Ureter (tissue), 1 donor: ENCODE measurements around the gene IRF2. TPM values are rescaled to one million over a fixed set of nuclear protein-coding genes. Genes with fewer than 3 reads are reported as not detected.
A peak's percentile ranks its signal among the peaks of the same experiment; 100 is the strongest.

Source experiments
- DNase-seq: peaks from one replicate; pipeline ENCODE4 v3.0.0-alpha.2; 2020; ENCODE audit warnings: low spot score
- total RNA-seq: library from RNA; stranded (reverse); gene quantifications from one replicate; pipeline ENCODE4 v1.2.4, GENCODE V29; 2023
- donor health status: DM: yes; HTN: yes; CAD: no.

Gene IRF2
- total RNA-seq, 1 donor from 2014 or later: 74.9 TPM

DNA sequence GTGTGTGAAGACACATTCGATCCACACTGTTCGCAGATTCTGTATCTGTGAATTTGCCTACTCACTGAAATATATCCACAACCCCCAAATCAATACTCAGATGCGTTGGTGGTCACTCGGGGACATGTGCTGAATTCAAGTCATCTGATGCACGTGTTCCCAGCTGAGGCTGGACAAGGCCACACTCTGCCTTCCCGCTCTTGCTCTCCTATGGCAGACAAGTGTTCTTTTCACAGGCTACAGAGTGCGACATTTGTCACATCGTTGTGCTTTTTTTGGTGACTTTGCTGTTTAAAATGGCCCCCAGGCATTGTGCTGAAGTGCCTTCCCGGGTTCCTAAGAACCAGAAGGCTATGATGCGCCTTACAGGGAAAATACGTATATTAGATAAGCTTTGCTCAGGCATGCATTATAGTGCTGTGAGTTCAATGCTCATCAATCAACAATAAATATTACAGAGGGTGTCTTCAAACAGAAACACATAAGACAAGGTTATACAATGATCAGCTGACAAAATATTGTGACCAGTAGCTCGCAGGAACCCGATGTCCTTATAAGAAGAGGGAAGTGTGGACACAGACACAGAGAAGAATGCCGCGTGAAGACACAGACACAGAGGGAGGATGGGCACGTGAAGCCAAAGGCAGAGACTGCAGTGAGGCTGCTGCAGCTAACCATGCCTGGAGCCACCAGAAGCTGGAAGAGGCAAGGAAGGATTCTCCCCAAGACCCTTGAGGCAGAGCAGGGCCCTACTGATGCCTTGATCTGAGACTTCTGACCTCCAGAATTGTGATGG, 42.0 kb downstream of the IRF2 start:
- DNase-seq: no peak

DNA sequence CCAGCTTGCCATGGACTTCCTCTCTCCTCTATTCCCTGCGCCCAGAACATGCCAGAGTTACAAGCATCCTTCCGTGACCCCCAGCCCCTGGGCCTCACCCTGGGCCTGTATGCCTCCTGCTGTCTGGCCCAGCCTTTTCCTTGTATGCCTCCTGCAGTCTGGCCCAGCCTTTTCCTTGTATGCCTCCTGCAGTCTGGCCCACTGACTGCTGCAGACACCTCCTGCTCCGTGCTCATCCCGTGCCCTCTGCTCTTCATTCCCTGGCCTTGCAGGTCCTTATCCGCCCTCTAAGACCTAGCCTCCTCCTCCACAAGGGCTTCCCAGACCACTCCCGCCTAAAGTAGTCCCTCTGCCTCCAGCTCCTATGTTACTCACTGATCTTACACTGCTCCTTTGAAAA, 44.2 kb downstream of the IRF2 start:
- DNase-seq: no peak

DNA sequence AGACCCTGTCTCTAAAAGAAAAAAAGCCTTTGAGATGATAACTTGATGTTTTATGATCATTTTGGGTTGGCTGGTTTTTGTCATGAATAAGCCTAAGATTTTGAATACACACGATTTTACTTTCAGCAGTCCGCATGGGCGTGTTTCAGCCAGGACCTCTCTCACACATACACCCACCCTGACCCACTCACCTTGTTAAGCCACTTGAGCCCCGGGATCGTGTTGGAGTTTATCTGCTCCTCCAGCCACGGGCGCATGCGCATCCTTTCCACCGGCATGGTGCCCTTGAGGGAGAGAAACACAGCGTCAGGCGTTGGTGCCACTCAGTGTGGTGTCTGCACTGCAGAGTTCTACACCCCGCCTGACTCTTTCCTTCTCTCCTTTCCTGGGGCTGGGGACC, 45.6 kb downstream of the IRF2 start:
- no peak for DNase-seq

DNA sequence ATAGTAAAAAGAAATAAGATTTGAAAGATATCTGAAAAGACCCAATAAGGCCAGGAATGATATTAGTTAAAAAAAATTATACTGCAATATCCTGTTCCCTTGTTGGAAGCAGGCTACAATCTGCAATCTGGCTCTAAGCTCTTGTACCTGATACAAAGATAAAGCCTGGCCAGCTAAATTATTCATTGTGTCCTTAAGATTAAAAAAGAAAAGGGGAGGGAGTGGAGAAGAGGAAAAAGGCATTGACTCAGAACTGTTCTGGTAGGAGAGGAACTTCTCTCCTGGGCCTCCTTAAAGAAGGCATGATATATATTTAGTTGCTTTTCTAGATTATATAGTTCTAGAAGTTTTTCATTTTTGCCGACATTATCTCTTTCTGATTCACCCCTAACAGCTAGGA, 46.7 kb downstream of the IRF2 start:
- no peak for DNase-seq

DNA sequence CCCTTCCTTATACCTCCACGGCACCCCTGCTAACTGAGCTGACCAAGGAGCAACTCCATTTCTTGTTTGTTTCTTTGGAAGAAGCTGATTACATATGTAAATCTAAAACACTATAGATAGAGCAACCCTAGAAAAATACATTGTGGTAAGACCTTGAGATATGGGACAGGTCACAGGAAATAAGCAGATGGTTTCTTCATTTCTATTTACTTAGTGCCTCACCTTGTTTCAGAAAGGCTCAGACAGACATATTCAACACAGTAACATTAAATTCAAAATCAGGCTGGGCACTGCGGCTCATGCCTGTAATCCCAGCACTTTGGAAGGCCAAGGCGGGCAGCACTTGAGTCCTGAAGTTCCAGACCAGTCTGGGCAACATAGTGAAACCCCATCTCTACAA, 47.3 kb downstream of the IRF2 start:
- DNase-seq: no peak

DNA sequence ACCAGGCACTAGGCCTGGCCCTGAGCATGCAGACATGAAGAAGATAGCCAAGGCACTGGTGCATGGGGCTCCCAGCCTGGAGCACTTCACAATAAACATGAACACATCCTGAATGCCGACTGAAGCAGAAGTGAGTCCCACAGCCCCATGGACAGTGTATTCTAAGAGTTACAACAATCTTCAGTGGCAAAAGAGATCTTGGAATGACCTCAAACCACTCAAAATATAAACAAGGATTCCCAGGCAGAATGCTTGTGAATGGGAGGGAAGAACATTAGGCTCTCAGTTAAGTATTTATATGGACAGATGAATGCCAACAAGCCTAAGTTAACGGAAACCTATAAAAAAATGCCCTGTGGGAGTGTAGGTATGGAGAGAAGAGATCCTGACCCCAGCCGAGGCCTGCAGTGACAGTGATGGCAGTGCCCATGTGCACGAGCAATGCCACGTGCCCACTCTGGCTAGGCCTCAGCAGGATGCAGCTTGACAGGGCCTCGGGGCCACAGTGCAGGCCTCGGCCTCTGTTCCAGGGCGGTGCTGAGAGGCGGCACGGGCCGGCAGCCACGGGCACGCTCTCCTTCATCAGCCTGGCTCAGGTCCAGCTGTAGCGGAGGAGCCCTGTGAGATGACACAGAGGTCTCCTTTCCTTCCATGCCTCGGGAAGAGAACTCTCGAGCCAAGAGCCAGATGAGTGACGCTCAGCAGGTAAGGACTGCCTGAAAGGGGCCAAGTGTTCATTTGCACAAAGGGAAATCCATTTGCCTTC, 49.2 kb downstream of the IRF2 start:
- peak; percentile 64 for DNase-seq

DNA sequence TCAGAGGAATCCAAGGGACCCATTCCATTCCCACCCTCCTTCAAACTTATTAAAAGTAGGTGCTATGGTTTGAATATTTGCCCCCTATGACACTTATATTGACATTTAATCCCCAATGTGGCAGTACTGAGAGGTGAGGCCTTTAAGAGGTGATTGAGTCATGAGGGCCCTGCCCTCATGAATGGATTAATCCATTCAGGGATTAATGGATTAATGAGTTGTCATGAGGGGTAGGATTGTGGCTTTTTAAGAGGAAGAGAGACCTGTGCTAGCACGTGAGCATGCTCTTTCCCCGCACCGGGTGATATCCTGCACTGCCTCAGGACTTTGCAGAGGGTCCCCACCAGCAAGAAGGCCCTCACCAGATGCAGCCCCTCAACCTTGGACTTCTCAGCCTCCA, 50.1 kb downstream of the IRF2 start:
- DNase-seq: no peak

DNA sequence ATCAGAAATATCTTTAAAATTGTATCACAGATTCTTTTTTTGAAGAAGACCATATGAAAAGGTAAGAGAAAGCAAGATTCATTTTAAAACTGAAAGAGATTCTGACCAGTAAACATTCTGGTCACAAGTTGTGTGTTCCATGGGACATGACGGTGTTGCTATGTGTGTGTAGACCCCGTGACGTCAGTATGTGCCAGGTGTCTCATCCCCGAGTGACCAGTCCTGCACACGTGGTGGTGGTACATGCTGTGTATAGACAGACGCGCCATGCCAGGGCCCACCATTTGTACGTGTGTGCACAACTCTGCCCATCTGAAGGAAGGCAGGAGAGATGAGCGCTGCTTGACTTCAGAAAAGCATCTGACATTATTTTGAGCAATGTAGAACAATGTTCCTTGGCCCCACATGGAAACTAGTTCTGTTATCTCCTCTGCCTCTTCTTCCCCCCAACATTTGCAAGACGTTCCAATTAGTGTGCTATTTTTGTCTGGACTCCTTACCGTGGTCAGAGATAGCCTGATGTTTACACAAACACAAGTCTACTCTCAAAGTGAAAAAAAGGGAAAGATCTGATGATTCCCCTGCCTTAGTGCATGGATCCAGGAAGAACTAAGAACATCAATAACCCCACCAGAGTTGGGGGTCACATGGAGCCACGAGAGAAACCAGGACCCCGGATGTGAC, 51.2 kb downstream of the IRF2 start:
- no peak for DNase-seq

DNA sequence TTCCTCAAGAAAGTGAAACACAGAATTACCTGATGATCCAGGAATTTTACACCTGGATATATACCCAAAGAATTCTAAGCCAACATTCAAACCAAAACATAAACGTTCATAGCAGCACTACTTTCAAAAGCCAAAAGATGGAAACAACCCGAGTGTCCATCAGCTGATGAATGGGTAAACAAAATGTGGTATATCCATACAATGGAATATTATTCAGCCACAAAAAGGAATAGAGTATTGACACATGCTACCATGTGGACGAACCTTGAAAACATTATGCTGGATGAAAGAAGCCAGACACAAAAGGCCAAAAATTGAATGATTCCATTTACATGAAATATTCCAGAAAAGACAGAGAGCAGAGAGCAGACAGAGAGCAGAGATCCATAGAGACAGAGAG, 52.0 kb downstream of the IRF2 start:
- DNase-seq: no peak

DNA sequence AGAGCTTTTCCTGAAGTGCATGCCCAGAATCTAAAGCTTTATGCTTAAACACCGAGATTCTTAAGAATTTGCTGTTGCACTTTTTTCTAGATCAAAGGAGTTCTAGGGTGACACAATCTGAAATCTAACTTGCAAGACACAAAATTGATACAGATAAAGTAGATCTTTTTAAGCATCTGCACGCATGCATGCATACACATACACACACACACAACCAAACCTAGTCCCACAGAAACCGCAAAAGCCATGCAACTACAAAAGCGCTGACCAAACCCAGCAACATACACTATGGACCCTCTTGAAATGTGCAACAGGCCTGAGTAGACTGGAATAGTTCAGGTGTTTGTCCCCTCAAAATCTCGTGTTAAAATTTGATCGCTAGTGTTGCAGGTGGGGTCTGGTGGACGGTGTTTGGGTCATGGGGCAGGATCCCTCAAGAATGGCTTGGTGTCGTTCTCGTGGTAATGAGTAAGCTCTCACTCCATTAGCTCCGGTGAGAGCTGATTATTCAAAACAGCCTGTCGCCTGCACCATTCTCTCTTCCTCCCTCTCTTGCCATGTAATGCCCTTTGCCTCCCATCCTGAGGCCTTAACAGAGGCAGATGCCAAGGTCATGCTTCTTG, 52.7 kb downstream of the IRF2 start:
- DNase-seq: no peak

DNA sequence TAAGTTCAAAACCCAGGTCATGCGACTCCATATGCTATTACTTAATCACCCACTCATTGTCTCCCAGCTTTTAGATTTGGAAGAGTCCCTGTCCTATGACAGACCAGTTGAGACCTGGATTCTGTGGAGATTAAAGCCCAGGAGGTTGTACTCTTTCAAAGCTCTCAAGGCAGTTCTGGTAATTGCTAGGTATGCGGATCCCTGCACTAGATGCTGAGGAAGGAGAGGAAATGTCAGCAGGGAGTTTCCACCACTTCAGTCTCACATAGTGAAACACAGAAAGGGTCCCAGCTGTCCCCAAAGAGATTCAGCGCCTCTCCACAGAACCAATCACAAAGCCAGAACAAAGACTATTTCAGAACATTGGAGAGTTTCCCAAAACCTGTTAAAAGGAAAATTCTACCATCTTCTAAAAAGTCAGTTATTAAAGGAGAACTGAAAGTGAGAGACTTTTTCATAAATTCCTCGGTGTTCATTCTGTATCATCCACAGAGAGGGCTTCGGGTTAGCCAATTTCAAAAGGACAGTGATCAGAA, 53.4 kb downstream of the IRF2 start:
- no peak for DNase-seq

DNA sequence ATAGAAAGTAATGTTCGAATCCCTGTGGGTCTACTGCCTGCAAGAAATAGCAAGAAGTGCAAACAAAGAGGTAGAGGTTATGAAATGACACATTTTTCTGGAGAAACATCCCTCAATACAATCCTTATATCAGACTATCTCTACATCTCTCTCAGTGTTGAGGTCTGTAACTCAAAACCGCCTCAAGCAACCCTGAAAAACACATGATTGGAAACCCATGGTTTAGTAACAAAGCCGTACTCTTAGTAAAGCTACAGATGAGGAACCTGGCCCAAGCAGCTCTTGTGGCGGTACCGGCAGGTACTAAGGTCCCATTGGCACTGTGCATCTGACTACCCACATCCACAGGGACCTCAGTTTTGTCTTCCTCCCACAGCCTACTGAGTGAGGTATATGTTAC, 53.9 kb downstream of the IRF2 start:
- no peak for DNase-seq

DNA sequence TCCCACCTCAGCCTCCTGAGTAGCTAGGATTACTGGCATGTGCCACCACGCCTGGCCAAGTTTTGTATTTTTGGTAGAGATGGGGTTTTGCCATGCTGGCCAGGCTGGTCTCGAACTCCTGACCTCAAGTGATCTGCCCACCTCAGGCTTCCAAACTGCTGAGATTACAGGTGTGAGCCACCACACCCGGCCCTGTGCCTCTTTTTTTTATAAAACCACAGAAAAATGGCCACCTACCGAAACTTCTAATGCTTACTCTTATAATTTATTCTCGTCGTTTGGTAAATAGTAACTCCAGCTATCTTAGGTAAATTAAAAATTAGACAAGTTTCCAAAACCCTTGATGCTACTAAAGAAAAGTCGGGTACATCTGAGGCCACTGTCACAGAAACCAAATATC, 54.4 kb downstream of the IRF2 start:
- DNase-seq: no peak

DNA sequence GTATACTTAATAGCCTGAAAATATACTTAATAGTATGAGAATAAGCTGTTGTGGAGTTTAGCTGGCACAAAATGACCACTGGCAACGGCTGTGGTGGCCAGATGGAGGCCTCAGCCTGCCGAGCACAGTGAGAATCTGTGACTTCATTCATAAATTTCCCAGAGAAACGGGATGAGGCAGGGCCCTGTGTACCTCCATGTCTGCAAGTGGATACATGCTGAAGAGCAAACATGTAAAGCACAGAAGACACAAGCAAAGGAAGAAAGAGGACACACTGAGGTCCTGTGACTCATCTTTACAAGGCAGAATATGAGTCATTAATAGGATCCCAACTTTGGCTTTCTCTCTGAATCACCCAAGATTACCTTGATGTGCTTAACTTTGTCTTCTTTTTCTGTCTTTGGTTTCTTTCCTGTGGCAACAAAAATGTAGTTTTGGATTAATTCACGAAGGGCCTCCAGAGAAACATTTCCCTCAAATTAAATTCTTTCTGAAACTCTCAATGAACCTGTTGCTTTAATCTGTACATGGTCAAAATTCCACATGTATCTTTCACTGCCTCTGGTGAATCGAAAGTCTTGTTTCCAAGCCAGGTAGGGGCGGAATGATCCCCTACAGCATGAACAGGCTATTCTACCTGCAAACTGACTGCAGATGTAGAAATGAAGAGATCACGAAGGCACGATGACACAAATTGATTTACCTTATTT, 56.4 kb downstream of the IRF2 start:
- DNase-seq: no peak

DNA sequence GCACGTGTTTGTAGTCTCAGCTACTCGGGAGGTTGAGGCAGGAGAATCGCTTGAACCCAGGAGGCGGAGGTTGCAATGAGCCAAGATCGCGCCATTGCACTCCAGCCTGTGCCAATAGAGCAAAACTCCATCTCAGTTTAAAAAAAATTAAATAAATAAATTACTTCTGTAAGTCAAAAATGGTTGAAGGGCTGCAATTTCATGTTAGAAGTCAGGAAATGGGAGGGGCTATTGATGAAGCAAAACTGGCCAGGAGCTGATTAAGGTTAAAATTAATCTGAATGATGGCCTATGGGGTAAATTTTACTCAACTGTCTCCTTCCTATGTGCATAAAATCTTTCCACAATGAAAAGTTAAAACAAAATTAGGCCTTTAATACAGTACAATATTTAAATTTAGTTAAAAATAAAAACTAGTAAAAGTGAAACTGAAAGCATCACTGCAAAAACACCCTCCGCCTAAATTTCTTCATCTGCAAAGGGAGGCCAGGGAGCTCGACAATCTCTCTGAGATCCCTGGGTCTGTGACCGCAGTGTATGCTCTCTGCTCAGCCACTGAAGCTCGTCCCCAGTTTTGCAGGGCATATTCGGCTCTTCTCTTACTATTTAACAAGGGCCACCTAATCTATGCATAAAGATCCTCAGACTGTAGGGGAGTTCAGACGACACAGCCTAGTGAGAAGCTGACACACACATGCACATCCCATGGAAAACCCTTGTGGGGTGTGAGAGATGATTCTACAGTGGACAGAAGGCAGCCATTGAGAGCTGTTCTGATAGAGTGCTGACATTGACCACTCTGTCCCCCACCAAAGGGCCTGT, 57.2 kb downstream of the IRF2 start:
- no peak for DNase-seq

DNA sequence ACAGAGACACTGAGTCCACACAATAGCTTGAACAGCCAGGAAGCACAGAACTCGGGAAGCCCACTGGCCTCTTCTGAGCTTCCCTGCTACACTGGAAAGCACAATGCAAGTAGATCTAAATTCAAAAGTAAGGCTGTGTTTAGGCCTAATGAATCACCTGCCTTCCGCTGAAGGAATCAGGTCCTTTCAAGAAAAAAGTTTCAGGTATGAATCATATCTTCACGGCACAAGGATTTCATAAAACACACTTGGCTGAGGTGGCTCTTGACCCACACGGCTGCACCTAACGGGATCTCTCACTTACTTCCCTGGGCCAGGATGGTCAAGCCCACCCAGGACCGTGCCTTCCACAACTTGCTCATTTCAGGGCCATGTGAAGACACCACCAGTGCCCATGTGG, 59.3 kb downstream of the IRF2 start:
- DNase-seq: no peak

DNA sequence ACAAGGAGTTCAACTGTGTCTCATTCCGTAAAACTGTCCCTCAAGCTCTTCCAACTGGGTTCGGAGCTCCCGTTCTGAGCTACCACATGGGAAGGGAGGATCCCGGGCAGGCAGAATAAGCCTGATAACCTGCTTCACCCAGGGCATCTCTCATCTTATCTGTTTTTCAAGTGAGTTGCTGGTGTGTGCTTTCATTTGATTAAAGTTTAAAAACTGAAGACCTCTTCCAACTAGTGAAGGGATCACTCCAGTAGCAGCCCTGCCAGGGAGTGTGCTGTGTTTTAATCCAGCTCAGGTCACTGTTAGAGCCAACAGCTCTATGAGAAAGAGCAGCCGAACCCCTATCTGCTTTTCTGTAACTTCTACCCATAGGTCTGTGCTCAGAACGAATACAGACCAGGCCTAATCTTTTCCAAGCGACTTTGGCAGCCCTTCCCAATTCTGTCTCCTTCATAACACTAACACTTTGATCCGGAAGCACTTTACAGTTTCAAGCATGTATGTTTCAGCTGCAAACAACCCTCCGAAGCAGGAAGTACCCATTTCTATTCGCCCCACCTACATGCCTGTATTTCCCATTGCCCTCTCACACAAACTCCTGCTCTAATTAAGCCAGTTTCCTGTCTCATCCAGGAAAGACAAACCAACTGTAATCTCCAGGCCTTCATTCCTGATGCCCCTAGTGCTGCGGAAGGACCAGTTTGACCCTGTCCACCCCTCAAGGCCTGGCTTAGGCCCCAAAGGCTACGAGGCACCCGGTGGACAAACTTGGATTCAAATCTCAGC, 60.9 kb downstream of the IRF2 start:
- DNase-seq: no peak

DNA sequence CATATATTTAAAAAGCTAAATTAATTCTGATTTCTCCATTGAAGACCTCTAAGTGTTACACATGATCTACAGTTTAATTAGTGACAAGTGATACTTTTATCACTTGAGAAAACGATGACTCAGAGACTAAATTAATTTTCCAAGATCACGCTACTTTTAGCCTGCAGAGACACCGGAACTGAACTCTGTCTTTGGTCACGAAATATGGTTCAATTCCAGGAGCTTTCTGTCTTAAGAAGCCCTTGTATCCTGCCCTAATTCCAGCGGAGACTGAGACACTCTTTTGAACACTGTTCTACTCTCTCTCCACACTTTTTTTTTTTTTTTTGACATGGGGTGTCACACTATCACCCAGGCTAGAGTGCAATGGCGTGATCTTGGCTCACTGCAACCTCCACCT, 63.6 kb downstream of the IRF2 start:
- no peak for DNase-seq

DNA sequence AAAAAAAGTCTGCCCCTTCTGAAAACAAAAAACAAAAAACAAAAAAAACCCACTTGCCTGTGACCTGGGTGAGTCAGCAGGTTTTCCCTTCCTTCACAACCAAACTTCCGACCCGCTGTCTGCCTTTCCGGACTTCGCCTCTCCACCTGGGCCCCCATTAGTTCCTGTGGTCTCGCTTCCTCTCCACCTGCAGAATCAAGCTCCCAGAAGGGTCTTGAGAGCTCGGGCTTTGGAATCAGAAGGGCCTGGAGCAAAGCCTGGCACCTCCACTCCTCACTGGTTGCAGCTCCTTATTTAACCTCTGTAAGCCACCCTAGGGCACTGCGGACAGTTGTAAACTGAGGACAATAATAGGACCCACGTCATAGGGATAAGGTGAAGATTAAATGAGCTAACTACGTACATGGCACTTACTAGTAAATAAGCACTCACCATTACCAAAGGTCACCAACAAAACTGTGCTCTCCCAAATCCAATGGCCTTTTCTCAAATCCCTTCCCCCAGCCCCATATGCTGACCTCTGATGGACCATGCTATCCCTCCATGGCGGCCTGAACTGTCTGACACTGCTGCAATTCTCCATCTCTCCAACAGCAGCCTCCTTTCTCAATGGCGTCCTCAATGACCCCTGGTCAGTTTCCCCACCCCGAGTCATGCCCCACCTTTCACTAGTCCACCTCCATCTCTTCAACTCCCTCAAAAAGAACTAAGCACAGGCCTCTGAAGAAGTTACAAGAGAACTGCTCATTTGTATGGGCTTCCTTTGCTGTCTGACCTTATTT, 64.2 kb downstream of the IRF2 start:
- no peak for DNase-seq
